Measurements from ENCODE around the gene S100A16.
"Not testable (repeated sequence)": the region's sequence is repeated elsewhere in the genome, so short reads cannot be mapped to it uniquely, and the experiment has no call there.

Gene S100A16

GRCh38 chr1:153612755-153613331 lies at the start of gene S100A16:
Gene S100A16, minus strand, starts transcription at chr1:153613137. Its CDS starts 4,986 bp downstream, at chr1:153608151.
- peak; percentile 67 for DNase-seq (ENCODE audit: low spot score)
- no peak for FAIRE-seq

DNA sequence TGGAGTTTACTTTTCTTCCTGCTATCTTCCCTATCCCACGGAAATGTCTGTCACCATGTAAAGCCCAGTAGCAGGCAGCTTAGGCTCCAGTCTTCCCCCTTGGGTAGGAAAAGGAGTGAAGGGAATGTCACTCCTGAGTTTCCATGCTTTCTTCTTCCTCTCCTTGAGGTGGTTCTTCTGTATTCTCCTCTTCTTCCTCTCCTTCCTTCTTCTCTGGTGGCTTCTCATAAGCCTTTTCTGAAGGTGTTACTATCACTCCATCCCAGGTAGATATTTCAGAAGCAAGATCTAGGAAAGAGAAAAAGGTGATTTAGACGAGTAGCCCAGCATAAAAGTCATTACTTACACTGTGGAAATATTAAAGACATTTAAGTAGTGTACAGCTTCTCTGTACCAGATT lies 49.3 kb upstream of the S100A16 start:
- DNase-seq (ENCODE audit: low spot score), result no peak
- FAIRE-seq, result no peak

DNA sequence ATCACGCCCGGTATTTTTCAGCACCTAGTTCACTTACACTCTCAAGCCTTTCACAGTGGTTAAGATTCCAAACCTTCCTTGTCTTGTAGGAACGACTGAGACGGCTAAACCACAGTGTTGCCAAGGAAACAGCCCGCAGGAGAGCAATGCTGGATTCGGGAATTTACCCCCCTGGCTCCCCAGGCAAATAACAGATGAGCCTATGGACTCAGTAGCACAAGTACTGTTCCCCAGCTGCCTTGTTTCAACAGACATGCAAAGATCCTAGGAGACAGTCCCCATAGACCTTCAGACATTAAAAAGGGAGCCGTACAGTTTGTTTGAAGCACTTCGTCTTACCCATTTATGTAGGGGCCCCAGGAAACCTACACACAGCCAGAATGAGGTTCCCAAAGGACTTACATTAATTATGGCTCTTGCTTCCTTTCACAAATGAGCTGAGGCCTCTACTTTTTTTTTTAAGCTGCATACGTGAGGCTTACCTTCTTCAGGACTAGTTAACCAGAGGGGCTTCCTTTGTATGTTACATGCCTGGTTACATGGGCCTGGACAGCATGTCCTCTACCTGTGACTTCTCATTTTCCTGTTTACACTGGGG lies 48.3 kb upstream of the S100A16 start:
- DNase-seq (ENCODE audit: low spot score) (no peak), FAIRE-seq (no peak)

GRCh38 chr1:153659656-153660055 lies 46.7 kb upstream of the S100A16 start:
- DNase-seq (ENCODE audit: low spot score), result no peak

GRCh38 chr1:153659175-153659534 lies 46.2 kb upstream of the S100A16 start:
- FAIRE-seq (no peak), DNase-seq (ENCODE audit: low spot score) (no peak)

More at GRCh38 chr1:153659656-153660055, 46.7 kb upstream of the S100A16 start:
- no peak for FAIRE-seq

- DNase-seq (ENCODE audit: low spot score), result peak; percentile 61
- peak; percentile 17 for FAIRE-seq
Measured at GRCh38 chr1:153658400-153659174, 45.6 kb upstream of the S100A16 start, which contains the start of gene SNAPIN. Gene SNAPIN, plus strand, starts transcription at chr1:153658703. Its CDS starts 41 bp downstream, at chr1:153658744.

DNA sequence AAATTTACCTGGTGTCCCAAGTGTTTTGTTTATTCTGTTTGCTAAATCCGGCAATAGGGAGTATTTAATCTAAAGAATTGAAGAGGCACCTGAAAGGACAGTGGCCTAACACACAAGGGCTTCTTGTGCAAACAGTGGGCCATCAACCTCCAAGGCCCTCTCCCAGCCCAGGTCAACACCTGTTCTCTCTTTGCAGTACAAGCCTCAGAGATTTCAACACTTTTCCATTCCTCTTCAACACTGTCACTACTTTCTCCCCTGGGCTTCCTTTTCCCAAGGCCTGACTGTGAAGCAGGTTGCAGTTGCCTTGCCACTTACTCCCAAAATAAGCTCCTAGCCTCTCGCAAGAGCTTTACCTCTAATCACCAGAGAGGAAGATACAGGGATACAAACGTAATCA lies 42.4 kb upstream of the S100A16 start:
- no peak for FAIRE-seq
- no peak for DNase-seq (ENCODE audit: low spot score)

DNA sequence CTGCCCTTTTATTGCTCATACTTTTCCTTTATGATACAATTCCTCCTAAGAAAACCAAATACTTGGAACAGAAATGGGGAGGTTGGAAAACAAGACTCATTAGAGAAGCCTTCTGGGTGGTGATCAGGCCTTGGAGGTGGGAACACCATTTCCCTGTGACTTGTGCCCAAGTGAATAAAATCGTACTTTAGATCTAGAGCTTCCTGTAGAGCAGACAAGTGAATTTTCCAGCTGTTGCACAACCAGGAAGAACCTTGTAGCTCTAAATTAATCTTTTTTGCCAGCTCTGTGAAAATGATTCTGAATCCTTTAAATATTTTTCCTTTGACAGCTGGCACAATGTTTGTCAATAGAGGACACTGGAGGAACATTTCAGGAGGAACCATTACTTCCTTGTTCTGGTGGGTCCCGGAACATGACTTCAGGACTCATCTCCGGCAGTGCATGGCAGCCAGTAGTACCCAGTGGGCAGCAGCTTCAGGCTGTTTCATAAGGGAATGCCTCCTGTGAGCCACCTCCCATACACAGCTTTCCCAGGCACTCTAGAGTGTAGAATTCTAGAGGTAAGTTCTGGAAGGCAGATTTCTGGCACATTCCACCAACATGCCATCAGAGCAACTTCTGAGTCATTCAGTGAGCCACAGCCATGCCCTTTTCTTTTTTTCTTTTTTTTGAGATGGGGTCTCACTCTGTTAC lies 40.0 kb upstream of the S100A16 start:
- DNase-seq (ENCODE audit: low spot score) (peak; percentile 45), FAIRE-seq (no peak)

- FAIRE-seq (no peak), DNase-seq (ENCODE audit: low spot score) (no peak)
Measured at GRCh38 chr1:153651771-153652170, 38.8 kb upstream of the S100A16 start.

DNA sequence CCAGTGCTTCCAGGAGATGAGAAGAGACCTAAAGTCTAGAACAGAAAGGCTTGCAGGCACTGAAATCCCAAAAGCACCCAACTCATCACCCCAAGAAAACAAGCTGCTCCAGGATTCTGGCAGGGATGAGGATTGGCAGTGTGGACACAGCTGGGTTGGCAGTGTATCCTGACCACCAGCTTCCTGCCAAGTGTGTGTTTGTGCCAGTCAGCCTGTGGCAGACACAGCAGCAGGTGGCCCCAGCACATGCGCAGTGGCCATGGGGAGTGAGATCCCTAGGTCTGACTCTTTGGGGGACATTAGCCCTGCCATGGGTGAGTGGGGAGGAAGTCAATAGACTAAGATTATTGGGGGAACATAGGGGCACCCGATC lies 36.9 kb upstream of the S100A16 start:
- FAIRE-seq (no peak), DNase-seq (ENCODE audit: low spot score) (no peak)

- FAIRE-seq, result no peak
- DNase-seq (ENCODE audit: low spot score), result no peak
Measured at GRCh38 chr1:153649137-153649862, 36.4 kb upstream of the S100A16 start.

GRCh38 chr1:153648000-153648643 lies 35.2 kb upstream of the S100A16 start:
- no peak for FAIRE-seq
- peak; percentile 16 for DNase-seq (ENCODE audit: low spot score)

GRCh38 chr1:153647346-153647714 lies 34.4 kb upstream of the S100A16 start:
- DNase-seq (ENCODE audit: low spot score), result no peak
- FAIRE-seq, result no peak

DNA sequence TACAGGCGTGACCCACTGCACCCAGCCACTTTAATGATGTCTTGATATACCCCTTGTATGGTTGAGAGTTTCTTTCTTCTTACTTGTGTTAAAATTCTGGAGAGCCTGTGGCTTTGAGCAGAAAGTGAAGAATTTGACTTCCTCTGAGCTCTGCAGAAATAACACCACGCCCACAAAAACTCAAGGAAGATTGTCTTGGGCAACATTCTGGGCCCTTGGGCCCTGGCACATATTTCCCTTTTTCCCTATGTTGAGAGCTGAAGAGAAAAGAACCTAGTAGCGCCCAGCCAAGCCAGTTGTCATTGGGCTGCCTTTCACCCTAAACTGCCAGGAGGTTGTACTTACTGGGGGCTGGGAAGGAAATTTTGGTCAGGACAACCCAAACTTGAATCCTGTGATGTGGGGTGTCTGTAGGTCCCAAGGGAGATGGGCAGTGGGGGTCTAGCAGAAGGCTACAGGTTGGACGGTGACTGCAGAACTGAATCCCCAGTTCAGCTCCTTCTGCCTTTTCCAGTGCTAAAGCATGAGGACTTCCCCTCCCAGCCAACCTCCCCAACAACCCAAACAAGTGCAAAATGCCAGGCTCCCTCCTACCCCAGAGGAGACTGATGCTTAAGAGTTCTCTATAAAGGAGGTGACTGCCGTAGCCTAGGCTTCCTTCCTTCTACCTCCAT lies 33.9 kb upstream of the S100A16 start:
- FAIRE-seq (no peak), DNase-seq (ENCODE audit: low spot score) (no peak)

- no peak for DNase-seq (ENCODE audit: low spot score)
- FAIRE-seq, result no peak
Measured at GRCh38 chr1:153643816-153644215, 30.9 kb upstream of the S100A16 start.

GRCh38 chr1:153643100-153643499 lies 30.2 kb upstream of the S100A16 start:
- no peak for FAIRE-seq
- DNase-seq (ENCODE audit: low spot score), result no peak

DNA sequence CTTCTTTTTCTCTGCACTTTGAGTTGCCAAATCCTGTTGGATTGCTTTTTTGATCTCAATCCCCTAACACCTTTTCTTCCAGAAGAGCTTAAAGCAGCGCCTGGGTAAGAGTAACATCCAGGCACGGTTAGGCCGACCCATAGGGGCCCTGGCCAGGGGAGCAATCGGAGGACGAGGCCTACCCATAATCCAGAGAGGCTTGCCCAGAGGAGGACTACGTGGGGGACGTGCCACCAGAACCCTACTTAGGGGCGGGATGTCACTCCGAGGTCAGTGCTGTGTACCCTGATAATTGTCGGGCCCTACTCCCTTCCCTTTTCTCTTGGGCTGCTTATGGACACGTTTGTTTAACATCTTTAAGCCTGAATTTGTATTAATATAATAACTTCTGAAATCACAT lies 29.2 kb upstream of the S100A16 start:
- DNase-seq (ENCODE audit: low spot score), result no peak
- FAIRE-seq, result no peak

DNA sequence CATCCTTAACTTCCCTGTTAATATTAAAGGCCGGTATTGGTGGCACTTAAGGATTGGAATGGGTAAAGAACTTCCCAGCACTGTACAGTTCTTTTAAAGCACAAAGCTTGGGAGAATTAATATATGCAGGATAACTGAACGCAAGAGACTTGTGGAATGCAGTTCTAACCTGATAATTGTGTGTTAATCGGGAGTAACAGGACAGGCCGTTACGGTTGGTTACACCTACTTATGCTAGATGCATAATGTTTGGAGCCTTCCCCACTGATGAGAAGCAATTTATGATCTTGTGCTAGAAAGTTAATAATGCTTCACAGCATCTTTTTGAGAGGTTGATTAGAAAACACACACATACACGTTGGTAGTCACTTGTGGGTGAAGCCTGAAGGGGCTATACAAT lies 27.9 kb upstream of the S100A16 start:
- FAIRE-seq (no peak), DNase-seq (ENCODE audit: low spot score) (no peak)

DNA sequence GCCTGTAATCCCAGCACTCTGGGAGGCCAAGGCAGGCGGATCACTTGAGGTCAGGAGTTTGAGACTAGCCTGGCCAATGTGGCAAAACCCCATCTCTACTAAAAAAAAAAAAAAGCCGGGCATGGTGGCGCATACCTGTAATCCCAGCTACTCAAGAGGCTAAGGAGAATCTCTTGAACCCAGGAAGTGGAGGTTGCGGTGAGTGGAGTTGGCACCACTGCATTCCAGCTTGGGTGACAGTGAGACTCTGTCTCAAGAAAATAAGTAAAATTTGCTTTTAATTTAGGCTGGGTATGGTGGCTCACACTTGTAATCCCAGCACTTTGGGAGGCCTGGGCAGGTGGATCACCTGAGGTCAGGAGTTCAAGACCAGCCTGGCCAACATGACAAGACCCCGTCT lies 27.3 kb upstream of the S100A16 start:
- not testable (repeated sequence) for DNase-seq (ENCODE audit: low spot score); FAIRE-seq

GRCh38 chr1:153639280-153639679 lies 26.3 kb upstream of the S100A16 start:
- no peak for FAIRE-seq
- DNase-seq (ENCODE audit: low spot score), result no peak

All from RCC 7860 (cell line).